ENCODE data around the gene HSPB1.
A peak's percentile ranks its signal among the peaks of the same experiment; 100 is the strongest.
"Not testable (repeated sequence)": the region's sequence is repeated elsewhere in the genome, so short reads cannot be mapped to it uniquely, and the experiment has no call there.

Gene HSPB1

DNA sequence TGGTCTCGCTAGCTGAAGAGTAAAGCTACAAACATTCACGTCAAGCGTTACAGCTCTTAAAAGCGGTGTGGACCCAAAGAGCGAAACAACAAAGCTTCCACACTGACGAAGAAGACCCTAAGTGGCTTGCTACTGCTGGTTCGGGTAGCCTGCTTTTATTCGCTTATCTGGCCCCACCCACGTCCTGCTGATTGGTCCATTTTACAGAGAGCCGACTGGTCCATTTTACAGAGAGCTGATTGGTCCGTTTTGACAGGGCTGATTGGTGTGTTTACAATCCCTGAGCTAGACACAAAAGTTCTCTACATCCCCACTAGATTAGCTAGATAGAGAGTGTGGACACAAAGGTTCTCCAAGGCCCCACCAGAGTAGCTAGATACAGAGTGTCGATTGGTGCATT lies 6.4 kb downstream of the HSPB1 start:
- not testable (repeated sequence) for H3K27ac ChIP-seq (ENCODE audit: insufficient read depth, low read length, poor library complexity, severe bottlenecking); DNase-seq; H3K27me3 ChIP-seq (replicated peaks; ENCODE audit: control insufficient read depth, insufficient read depth, low read length, poor library complexity, severe bottlenecking); H3K4me3 ChIP-seq (ENCODE audit: insufficient read depth, low read depth, low read length, poor library complexity, severe bottlenecking); H3K9me3 ChIP-seq (ENCODE audit: control insufficient read depth, low read length); H3K4me1 ChIP-seq (ENCODE audit: control insufficient read depth, insufficient read depth, low read length, poor library complexity, severe bottlenecking); H3K36me3 ChIP-seq (ENCODE audit: control insufficient read depth, insufficient read depth, low read length)

- not testable (repeated sequence) for DNase-seq; H3K27me3 ChIP-seq (replicated peaks; ENCODE audit: control insufficient read depth, insufficient read depth, low read length, poor library complexity, severe bottlenecking); H3K4me1 ChIP-seq (ENCODE audit: control insufficient read depth, insufficient read depth, low read length, poor library complexity, severe bottlenecking); H3K4me3 ChIP-seq (ENCODE audit: insufficient read depth, low read depth, low read length, poor library complexity, severe bottlenecking); H3K27ac ChIP-seq (ENCODE audit: insufficient read depth, low read length, poor library complexity, severe bottlenecking); H3K9me3 ChIP-seq (ENCODE audit: control insufficient read depth, low read length); H3K36me3 ChIP-seq (ENCODE audit: control insufficient read depth, insufficient read depth, low read length)
Measured at GRCh38 chr7:76309341-76310101, 7.0 kb downstream of the HSPB1 start.

GRCh38 chr7:76310102-76310957 lies 7.9 kb downstream of the HSPB1 start:
- Histone ChIP-seq H3K9me3 (ENCODE audit: control insufficient read depth, low read length) (no peaks in the 10 kb centered on the region), H3K4me3 (ENCODE audit: insufficient read depth, low read depth, low read length, poor library complexity, severe bottlenecking) (no peak overlapping the region), H3K27ac (ENCODE audit: insufficient read depth, low read length, poor library complexity, severe bottlenecking) (no peak overlapping the region), H3K27me3 (replicated peaks; ENCODE audit: control insufficient read depth, insufficient read depth, low read length, poor library complexity, severe bottlenecking) (no peaks in the 10 kb centered on the region), H3K4me1 (ENCODE audit: control insufficient read depth, insufficient read depth, low read length, poor library complexity, severe bottlenecking) (peaks cover 5% of the 10 kb centered on the region), H3K36me3 (ENCODE audit: control insufficient read depth, insufficient read depth, low read length) (no peaks in the 10 kb centered on the region)
- DNase-seq: no peak

- H3K4me3 ChIP-seq (ENCODE audit: insufficient read depth, low read depth, low read length, poor library complexity, severe bottlenecking); H3K36me3 ChIP-seq (ENCODE audit: control insufficient read depth, insufficient read depth, low read length); H3K4me1 ChIP-seq (ENCODE audit: control insufficient read depth, insufficient read depth, low read length, poor library complexity, severe bottlenecking); H3K9me3 ChIP-seq (ENCODE audit: control insufficient read depth, low read length); DNase-seq; H3K27ac ChIP-seq (ENCODE audit: insufficient read depth, low read length, poor library complexity, severe bottlenecking); H3K27me3 ChIP-seq (replicated peaks; ENCODE audit: control insufficient read depth, insufficient read depth, low read length, poor library complexity, severe bottlenecking): not testable (repeated sequence)
Measured at GRCh38 chr7:76311838-76312237, 9.4 kb downstream of the HSPB1 start.

DNA sequence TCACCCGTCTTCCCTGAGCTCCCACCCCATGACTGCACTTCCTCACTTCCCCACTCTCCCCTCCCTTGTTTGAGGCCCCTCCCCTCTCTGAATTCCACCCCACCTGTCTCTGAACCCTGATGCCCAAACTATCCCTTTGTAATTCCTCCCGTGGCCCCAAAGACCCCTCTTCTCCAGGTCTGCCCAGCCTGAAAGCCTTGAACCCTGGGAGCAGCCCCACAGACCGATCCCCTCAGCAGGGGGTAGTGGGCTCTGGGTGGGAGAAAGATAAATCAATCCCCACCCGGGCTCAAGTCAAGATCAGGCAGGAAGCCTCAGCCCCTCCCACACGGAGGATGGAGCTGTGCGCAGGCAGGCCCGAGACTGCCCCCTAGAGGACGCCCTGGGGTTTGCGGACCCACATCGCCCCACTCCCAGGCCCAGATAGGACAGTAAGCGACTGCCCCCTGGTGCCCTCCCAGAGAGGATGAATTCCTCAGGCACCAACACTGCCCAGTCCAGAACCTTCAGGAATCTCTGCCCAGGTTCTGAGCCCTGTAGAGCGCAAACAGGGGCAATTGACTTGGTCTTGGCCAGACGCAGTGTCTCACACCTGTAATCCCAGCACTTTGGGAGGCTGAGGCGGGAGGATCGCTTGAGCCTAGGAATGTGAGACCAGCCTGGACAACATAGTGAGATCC lies 11.7 kb downstream of the HSPB1 start:
- Histone ChIP-seq H3K27me3 (replicated peaks; ENCODE audit: control insufficient read depth, insufficient read depth, low read length, poor library complexity, severe bottlenecking) (no peaks in the 10 kb centered on the region), H3K4me3 (ENCODE audit: insufficient read depth, low read depth, low read length, poor library complexity, severe bottlenecking) (no peak overlapping the region), H3K9me3 (ENCODE audit: control insufficient read depth, low read length) (no peaks in the 10 kb centered on the region), H3K4me1 (ENCODE audit: control insufficient read depth, insufficient read depth, low read length, poor library complexity, severe bottlenecking) (peaks cover 15% of the 10 kb centered on the region), H3K27ac (ENCODE audit: insufficient read depth, low read length, poor library complexity, severe bottlenecking) (no peak overlapping the region), H3K36me3 (ENCODE audit: control insufficient read depth, insufficient read depth, low read length) (no peaks in the 10 kb centered on the region)
- peak; percentile 89 to 93 (median 89) for DNase-seq

DNA sequence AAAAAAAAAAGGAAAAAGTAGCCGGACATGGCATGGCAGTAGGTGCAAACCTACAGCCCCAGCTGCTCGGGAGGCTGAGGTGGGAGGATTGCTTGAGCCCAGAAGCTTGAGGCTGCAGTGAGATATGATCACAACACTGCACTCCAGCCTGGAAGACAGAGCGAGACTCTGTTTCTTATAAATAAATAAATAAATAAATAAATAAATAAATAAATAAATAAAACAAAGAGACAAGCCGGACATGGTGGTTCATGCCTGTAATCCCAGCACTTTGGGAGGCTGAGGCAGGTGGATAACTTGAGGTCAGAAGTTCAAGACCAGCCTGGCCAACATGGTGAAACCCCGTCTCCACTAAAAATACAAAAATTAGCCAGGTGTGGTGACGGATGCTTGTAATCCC lies 12.3 kb downstream of the HSPB1 start:
- H3K4me1 ChIP-seq (ENCODE audit: control insufficient read depth, insufficient read depth, low read length, poor library complexity, severe bottlenecking): peaks cover 16% of the 10 kb centered on the region
- H3K9me3 ChIP-seq (ENCODE audit: control insufficient read depth, low read length); H3K36me3 ChIP-seq (ENCODE audit: control insufficient read depth, insufficient read depth, low read length); H3K4me3 ChIP-seq (ENCODE audit: insufficient read depth, low read depth, low read length, poor library complexity, severe bottlenecking); H3K27ac ChIP-seq (ENCODE audit: insufficient read depth, low read length, poor library complexity, severe bottlenecking); H3K27me3 ChIP-seq (replicated peaks; ENCODE audit: control insufficient read depth, insufficient read depth, low read length, poor library complexity, severe bottlenecking); DNase-seq: not testable (repeated sequence)

GRCh38 chr7:76315364-76315763 lies 12.9 kb downstream of the HSPB1 start:
- no peaks in the 10 kb centered on the region for H3K9me3 ChIP-seq (ENCODE audit: control insufficient read depth, low read length)
- H3K36me3 ChIP-seq (ENCODE audit: control insufficient read depth, insufficient read depth, low read length): no peaks in the 10 kb centered on the region
- H3K27me3 ChIP-seq (replicated peaks; ENCODE audit: control insufficient read depth, insufficient read depth, low read length, poor library complexity, severe bottlenecking): no peaks in the 10 kb centered on the region
- H3K4me1 ChIP-seq (ENCODE audit: control insufficient read depth, insufficient read depth, low read length, poor library complexity, severe bottlenecking): peaks cover 16% of the 10 kb centered on the region
- no peak overlapping the region for H3K4me3 ChIP-seq (ENCODE audit: insufficient read depth, low read depth, low read length, poor library complexity, severe bottlenecking)
- DNase-seq: no peak
- no peak overlapping the region for H3K27ac ChIP-seq (ENCODE audit: insufficient read depth, low read length, poor library complexity, severe bottlenecking)

DNA sequence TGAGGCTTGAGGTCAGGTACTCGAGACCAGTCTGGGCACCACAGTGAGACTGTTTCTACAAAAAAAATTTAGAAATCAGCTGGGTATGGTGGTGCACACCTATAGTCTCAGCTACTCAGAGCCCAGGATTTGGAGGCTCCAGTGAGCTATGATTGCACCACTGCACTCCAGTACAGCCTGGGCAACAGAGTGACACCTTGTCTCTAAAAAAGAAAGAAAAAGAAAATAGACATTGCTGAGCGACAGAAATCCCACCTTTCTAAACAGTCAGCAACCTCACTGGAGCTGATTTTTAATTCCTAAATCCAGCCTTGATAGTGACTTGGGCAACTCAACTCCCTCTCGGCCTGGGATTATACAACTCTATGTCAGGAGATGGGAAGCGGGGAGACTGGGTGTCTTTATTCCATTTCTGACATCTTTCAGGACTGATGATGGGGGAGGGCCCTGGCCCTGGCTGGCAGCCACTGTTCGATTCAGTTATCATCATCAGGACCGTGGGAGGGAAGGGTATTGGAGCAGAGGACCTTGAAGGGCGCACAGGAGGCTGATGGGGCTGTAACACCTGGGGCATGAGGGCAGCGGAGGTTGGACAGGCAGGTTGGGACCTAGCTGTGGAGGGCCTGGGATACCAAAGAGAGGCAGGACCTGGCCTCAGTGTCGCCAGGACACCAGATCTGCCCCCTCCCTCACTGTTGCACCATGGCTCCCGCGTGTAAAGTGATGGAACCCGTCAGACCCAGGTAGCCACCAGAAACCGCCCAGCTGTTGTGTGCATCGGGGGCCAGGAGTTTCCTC lies 14.7 kb downstream of the HSPB1 start:
- H3K9me3 ChIP-seq (ENCODE audit: control insufficient read depth, low read length): no peaks in the 10 kb centered on the region
- H3K27ac ChIP-seq (ENCODE audit: insufficient read depth, low read length, poor library complexity, severe bottlenecking): peak overlapping the region; percentile 80
- no peaks in the 10 kb centered on the region for H3K36me3 ChIP-seq (ENCODE audit: control insufficient read depth, insufficient read depth, low read length)
- H3K4me1 ChIP-seq (ENCODE audit: control insufficient read depth, insufficient read depth, low read length, poor library complexity, severe bottlenecking): peaks cover 16% of the 10 kb centered on the region
- DNase-seq: no peak
- no peaks in the 10 kb centered on the region for H3K27me3 ChIP-seq (replicated peaks; ENCODE audit: control insufficient read depth, insufficient read depth, low read length, poor library complexity, severe bottlenecking)
- peak overlapping the region; percentile 77 for H3K4me3 ChIP-seq (ENCODE audit: insufficient read depth, low read depth, low read length, poor library complexity, severe bottlenecking)

- no peaks in the 10 kb centered on the region for H3K27me3 ChIP-seq (replicated peaks; ENCODE audit: control insufficient read depth, insufficient read depth, low read length, poor library complexity, severe bottlenecking)
- H3K9me3 ChIP-seq (ENCODE audit: control insufficient read depth, low read length): no peaks in the 10 kb centered on the region
- peak overlapping the region; percentile 80 for H3K27ac ChIP-seq (ENCODE audit: insufficient read depth, low read length, poor library complexity, severe bottlenecking)
- H3K36me3 ChIP-seq (ENCODE audit: control insufficient read depth, insufficient read depth, low read length): no peaks in the 10 kb centered on the region
- H3K4me3 ChIP-seq (ENCODE audit: insufficient read depth, low read depth, low read length, poor library complexity, severe bottlenecking): peak overlapping the region; percentile 77
- H3K4me1 ChIP-seq (ENCODE audit: control insufficient read depth, insufficient read depth, low read length, poor library complexity, severe bottlenecking): peaks cover 16% of the 10 kb centered on the region
- DNase-seq: peak; percentile 92 to 96 (median 94)
Measured at GRCh38 chr7:76317782-76318487, 15.5 kb downstream of the HSPB1 start.

All from effector memory CD4-positive, alpha-beta T cell (primary cell).